Activated CD8-positive, alpha-beta memory T cell treated with anti-CD3 and anti-CD28 coated beads, Interleukin-2, amount 50 U/mL, for 1 hour (primary cell): ENCODE measurements around the gene PPP2R2C.

ENCODE experiments used
- DNase-seq: peaks from one replicate; pipeline ENCODE4 v3.0.0-alpha.2; 2020; ENCODE audit errors: extremely low read depth

Gene PPP2R2C

DNA sequence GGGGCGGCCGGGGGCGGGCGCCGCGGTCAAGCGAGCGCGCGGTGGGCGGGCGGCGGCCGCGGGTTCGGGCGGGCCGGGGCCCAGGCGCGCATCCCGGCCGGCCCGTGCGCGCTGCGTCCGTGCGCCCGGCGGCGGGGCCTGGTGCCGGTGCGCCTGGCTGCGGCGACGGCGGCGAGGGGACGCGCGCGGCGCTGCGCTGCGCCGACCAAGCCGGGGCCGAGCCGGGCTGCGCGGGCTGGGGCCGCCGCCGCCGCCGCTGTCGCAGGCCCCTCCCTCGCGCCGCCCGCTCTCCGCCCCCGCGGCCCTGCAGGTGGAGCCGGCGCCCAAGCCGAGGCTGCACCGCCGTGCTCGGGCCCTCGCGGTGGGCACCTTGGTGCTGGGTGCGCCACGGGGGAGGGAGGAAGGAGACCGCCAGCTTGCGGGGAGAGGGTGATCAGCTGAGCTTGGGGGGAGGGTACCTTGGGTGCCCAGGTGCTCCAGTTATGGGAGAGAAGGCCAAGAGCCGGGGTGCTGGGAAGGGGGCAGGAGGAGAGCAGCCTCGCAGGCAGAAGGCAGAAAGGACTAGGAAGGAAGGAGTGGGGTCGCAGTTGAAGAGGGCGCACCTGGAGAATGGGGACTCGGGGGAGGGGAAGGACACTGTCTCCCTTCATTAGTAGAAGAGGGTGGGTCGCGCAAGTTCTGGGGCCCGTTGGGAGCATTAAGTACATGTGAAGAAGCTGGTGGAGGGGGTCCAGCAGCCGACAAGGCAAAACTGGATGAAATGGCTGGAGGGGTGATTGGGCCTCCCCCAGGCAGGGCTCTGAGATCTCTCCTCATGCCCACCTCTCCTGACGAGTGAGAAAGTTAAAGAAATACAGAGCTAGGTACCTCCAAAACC lies at the start of gene PPP2R2C:
Gene PPP2R2C, minus strand, starts transcription at position 228 of the 877 bp plus-strand sequence. CDS start 385 bp downstream, outside the sequence.
- no peak for DNase-seq

DNA sequence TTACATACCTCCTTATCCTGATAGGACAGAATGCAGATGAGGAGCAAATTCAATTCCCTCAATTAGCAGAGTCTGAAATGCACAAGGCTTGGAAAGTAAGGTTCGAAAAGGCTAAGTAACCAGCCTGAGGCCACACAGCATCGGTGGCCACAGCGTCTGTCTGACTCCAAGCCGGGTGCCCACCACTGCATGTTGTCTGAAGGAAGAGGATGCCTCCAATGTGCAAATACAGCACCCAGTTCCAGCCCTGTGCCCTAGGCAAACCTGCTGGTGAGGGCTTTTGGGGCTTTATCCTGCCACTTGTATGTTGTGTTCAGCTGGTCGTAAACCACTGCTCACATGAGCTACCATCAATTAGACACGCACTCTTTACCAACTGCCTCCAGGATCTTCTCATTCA lies 48.6 kb upstream of the PPP2R2C start:
- no peak for DNase-seq

DNA sequence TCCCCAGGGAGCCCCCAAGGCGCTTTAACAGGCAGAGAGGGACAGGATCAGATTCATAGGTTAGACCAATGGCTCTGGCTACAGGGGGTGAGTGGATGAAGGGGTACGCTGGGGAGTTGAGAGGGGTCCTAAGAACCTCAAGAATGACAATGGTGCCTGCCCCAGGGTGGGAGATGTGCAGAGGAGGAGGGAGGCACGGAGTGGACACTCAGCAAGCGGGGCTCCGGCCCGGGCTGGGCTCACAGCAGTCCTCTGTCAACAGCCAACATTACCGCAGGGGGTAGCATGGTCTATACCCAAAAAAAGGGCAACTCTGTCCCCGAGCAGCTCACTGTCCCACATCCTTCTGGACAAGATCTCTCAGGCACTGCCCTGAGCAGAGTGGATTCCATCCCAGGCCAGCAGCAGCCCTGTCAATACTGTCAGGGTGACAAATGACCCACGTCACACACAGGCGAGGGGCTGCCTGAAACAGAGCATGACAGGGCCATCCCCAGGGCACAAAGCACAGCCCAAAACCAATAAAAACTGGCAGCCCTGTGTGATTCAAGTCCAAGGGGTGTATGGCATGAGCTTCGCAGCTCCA lies 47.7 kb upstream of the PPP2R2C start:
- DNase-seq = no peak

DNA sequence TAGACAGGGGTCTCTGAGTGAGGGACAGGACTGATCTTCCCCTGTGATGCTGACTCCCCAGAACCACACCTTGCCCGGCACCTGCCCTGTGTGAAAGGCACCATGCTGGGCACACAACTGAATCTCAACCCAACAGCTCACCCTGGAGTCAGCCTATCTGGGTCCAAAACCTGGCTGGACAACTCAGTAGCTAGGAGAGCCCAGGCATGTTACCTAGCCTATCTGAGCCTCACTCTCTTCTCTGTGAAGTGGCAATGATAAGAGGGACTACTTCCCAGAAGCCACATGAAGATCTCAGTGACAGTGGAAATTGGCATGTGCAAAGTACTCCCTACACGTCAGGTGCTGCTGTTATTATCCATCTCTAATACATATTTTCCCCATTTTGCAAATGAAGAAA lies 44.8 kb upstream of the PPP2R2C start:
- DNase-seq = no peak

DNA sequence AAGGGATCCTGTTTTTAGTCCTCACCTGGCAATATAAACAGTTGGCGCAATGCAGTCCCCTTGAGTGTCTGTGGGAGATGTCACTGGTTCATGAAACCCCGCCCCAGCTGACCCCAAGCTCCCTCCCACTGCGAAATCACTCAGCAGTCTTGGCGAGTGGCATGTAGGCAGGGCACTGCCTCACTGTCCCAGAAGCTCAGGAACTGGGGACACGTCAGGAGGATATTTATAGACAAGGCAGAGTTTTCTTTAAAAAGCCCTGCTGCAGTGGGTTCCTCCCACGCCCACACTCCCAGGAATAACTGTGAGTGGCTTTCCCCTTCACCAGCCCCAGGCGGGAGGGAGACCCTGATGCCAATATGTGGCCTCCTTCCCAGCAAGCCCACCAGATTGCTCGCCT lies 44.3 kb upstream of the PPP2R2C start:
- DNase-seq = no peak

DNA sequence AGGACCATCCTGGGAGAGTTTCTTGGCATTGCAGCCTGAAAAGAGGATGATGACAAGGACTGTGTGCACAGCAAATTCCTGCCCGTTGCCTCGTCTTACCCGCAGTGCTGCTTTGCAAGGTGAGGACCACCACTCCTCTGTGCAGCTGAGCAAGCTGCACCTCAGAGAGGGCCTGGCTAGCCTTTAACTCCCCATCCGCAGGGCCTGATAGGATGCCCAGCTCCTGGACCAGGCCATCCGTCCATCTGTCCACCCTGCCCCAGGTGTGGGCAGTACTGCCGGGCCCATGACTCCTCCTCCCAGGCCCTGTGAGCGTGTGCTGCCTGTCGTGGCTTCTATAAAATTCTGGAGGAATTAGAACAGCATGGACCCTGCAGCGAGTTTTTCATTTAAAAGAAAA lies 43.9 kb upstream of the PPP2R2C start:
- DNase-seq = no peak

DNA sequence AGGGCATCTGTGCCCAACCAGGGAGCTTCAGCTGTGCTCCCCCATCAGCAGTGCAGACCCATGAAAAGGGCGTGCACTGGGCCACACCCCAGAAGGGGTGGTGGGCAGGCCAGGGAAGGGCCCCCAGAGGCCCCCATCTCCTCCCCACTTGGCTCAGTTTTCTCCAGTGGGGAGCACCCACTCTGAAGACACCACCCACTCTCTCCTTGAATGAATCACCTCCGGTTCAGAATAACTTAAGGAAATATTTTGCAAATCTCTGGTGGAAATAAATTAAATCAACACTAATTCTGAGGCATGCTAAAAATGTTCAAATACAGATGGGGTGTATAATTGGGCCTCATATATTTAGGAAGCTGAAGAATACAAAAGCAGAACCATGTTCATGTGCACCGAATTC lies 41.3 kb upstream of the PPP2R2C start:
- no peak for DNase-seq

DNA sequence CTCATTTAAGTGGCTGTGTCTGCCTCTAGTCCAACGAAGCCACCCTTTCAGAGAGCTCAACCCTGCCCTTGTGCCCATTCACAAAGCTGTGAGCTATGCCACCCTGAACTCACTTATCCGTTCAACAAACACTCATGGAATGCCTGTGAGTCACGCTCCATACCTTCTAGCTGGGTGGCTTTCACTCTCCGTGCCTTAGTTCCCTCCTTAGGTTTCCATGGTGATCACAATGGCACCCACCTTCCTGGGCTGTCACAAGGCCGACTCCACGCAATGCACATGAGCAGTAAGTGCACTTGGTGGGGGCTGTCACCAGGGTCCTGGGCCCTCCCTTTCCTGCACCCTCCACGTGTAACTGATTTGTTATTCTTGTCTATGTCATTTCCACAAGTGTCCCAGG lies 37.2 kb upstream of the PPP2R2C start:
- DNase-seq = no peak

DNA sequence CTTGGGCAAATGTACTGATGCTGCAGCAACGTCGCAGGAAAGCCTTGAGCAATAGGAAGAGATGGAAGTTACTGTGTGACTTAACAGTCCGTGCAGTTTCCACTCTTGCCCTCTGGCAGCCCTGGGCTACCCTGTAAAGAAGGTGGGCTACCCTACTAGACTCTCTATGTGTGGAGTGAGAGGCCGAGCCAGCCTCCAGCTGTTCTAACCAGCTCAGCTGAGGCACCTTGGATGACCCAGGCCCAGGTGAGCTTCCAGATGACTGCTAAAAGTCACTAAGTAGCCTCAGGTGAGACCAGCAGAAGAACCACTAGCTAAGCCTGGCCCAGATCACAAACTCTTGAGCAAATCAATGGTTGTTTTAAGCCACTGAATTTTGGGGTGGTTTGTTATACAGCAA lies 34.9 kb upstream of the PPP2R2C start:
- no peak for DNase-seq

DNA sequence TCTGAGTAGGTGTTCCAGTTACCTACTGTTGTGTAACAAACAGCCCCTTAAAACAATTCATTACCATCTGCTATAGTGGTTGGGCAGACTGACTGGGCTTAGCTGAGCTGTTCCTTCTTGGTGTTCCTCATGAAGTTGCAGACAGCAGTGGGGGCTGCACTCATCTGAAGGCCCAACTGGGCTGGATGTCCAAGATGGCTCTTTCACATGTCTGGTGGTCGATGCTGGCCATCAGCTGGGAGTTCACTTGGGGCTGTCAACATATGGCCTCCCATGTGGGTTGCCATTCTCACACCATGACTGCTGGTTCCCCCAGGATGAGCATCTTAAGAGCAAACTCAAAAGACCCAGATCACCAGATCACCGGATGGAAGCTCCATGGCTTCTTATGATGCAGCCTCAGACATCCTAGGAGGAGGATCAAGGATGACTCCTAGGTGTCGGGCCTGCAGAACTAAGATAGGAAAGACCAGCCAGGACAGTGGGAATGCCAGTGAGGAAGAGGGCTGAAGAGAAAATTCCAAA lies 34.3 kb upstream of the PPP2R2C start:
- DNase-seq = no peak

DNA sequence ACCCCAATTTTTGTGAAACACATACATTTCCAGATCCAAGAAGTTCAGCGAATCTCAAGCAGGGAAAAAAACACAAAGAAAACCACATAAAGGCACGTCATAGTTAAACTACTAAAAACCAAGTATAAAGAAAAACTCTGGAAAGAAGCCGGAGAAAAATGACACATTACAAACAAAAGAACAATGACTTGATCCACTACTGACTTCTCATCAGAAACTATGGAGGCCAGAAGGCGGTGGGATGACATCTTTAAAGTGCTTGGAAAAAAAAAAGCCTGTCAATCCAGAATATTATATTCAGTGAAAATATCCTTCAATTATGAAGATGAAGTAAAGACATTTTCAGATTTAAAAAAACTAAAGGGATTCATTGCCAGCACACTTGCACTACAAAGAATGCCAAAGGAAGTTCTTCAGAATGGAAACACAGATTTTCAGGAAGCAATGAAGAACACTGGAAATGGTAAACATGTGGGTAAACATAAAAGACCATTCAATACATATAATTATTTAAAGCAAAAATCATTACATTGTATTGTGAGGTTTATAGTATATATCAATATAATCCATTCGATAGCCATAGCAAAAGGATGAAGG lies 32.6 kb upstream of the PPP2R2C start:
- DNase-seq = no peak

DNA sequence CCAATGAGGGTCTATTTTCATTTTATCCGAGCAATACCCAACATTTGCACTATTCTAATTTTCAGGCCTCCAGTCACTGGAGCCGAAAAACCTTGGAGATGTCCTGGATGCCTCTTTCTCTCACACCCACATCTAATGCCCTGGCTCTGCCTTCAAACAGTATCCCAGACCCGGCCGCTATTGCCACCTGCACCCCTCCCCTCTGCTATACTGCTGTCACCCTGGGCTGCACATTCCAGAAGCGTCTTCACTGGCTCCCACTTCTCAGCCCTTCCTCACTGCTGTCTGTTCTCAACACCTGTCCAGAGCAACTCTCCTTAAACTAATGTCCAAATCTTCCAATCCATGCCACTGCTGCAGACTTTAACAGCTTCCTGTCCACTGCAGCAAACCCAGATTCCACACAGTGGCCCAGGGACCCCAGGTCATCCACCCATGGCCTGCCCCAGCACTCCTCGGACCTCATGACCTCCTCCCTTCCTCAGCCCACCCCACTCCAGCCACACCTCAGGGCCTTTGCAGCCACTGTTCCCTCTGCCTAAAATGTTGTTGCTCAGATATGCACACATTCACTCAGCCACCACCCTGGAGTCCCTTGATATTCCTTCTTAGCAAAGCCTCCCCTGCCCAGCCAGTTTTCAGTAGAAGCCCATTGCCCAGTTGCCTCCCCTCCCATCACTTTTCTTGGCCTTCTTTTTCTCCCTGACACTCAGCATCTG lies 30.5 kb upstream of the PPP2R2C start:
- DNase-seq = no peak

DNA sequence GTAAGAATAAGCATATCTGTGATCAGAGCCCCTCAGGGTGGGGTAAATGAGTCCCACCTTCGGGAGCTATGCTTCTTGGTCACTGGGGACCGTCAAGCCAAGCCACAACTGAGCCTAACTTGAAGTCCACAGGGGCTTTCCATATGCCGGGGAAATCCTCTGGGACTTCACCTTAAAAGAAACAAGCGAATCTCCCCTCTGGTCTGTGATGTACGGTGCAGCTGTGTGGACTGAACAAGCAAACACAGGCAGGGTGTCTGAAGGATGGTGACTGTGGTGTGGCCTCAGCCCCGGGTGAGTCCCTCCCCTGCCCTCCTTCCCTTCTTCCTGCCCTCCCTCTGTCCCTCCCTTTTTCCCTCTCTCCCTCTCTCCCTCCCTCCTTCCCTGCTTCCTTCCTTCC lies 29.7 kb upstream of the PPP2R2C start:
- DNase-seq = no peak

DNA sequence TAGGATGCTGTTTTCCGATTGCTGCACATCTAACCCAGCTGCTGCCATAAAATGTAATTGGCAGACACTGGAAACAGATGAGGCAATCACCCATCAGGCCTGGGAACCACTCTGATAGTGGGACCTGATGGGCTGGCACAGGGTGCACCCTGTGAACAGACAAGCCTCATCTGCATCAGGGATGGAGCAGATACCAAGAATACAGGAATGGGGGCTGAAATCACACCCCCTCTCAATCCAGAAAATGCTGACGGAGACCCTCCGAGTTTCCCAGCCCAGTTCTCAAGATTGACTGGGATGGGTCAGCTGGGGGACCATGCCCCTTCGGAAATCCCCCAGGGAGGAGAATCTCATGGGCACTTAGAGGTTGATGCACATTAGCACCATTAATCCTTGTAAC lies 28.8 kb upstream of the PPP2R2C start:
- DNase-seq = no peak

DNA sequence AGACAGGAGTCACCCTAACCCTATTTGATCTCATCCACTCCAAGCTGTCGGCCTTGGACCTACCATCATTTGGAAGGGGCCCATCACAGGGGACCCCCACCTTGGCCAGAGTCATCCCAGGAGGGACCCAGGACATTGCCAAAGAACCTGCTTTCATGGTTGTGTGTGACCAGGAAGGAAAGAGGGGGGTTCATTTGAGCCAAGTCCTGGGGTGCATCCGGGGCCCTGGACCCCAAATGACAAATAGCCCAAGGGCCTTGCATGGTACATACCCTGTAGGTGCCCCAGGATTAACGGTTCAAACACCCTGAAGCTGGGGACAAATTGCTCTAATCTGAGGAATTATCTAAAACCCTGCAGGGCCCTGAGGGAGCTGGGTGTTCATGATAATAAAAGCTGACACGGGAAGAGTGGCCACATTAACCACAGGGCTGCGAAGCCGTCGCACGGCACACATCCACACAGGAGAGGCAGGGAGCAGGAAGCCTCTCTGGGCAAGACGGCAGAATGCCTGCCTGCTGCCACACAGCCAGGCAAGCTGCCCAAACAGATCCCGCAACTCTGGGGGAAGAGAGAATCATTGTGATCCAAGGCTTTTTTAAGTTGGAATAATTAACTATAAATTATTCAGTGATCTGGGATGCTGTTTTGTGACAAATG lies 28.2 kb upstream of the PPP2R2C start:
- no peak for DNase-seq

DNA sequence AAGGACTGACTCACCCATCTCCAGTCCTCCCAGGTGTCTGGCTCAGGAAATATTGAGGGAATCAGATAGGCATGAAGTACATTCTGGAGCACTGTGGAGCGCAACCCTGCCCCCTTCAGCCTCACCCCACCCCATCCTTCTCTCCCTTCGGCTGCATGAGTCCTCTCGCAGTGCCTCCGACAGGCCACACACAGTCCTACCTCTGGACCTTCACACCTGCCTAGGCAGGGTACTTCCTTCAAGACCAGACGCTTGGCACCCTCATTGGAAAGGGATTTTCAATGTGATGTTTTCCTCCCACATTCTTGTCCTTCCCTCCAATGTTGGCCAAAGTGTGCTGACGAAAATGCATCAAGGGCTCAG lies 26.8 kb upstream of the PPP2R2C start:
- DNase-seq = no peak

DNA sequence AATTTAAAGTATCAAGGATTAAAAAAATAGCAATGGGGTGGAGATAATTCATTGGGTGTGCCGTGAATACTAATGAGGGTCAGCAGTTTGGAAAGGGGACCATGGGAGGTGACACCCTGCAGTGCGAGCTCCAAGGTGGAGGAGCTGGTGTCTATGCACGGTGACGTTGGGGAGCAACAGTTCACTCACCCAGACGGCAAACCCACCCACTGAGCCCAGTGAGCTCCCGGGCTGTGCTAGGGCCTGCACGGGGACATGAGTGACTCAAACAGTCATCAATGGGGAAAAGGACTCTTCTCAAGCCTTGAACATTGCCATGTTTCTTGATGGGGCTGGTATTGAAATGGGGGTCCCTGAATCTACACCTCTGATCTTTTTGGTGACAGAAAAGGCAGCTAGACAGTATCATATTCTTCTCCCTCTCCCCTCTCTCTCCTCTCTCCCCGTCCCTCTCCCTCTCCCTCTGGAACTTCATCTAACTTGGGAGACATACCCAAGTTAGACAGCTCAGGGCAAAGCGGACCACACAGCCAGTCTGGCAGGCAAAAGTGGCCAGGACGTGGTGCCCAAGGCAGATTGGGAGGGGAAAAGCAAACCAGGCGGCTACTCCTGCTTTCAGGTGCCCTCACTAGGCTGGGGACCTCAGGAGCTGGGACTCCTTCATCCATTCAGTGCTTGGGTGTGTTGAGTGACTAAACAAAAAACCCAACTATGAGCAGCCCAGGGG lies 26.3 kb upstream of the PPP2R2C start:
- DNase-seq = no peak

DNA sequence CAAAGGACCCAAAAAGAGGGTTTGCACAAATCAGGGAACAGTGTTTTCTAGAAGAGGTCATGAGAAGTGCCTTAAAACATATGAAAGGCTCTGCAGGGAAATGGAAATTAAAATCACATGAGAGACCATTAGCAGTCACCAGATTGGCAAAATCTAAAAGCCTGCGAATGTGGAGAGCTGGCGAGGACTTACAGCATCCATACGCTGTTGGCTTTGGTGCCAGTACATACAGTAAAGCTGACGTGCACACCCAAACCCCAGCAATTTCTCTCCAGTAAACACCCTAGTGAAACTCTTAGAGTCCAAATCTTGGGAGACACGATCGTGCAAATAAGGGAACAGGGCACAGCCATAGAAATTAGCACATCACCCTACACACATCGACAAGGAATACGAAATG lies 25.4 kb upstream of the PPP2R2C start:
- no peak for DNase-seq

DNA sequence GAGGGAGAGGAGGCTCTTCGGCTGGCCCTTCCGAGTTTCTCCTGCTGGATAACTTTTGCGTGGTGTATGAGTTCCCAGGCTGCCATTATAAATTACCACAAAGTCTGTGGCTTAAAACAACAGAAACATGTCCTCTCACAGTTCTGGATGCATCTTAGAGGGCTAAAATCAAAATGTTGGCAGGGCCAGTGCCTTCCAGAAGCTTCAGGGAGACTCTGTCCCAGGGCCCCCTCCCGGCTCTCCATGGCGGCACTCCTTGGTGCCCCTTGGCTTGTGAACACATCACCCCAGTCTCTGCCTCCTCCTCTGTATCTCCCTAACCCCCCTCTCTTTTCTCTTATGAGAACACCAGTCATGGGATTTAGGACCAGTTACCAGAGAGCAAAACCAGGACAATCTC lies 23.3 kb upstream of the PPP2R2C start:
- DNase-seq = no peak

DNA sequence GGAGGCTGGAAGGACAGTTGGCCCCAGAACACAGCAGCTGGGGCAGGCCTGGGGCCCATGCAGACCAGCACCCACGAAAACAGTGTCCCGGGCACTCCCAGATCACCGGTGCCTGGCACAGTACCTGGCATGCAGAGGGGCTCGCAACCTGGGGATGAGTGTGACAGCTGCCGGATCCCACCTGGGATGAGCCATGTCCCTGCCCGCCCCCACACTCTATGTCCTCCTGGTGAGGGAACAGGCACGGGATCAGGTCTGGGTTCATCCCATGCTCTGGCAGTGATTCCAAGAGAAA lies 22.8 kb upstream of the PPP2R2C start:
- DNase-seq = no peak
